SW480 (cell line): Measurements from ENCODE around the gene ACOT9.
"Not testable (repeated sequence)": the region's sequence is repeated elsewhere in the genome, so short reads cannot be mapped to it uniquely, and the experiment has no call there.

ENCODE experiments used
- DNase-seq: peaks from one replicate; pipeline ENCODE4 v3.0.0-alpha.2; 2016; ENCODE audit warnings: low spot score

Gene ACOT9

DNA sequence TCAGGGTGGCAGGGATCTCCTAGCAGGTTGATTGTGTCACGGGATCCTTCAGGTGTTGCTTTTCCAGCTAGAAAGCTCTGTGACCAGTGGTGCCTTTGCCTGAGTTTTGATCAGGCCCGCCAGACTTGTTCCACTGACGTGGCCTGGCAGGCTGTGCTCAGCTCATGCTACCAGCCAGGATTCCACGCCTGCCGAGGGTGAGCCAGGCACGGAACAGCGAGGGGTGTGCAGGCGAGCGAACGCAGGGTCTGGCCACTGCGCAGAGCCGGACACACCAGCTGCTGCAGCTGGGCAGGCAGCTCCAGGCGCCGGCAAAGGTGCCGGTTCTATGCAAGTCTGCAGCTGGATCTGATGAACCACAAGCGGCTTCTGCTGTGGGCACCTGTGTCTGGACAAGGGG lies 22.8 kb upstream of the ACOT9 start:
- no peak for DNase-seq

GRCh38 chrX:23765449-23765848 lies 22.4 kb upstream of the ACOT9 start:
- no peak for DNase-seq

GRCh38 chrX:23764188-23764984 lies 21.3 kb upstream of the ACOT9 start:
- DNase-seq: no peak

DNA sequence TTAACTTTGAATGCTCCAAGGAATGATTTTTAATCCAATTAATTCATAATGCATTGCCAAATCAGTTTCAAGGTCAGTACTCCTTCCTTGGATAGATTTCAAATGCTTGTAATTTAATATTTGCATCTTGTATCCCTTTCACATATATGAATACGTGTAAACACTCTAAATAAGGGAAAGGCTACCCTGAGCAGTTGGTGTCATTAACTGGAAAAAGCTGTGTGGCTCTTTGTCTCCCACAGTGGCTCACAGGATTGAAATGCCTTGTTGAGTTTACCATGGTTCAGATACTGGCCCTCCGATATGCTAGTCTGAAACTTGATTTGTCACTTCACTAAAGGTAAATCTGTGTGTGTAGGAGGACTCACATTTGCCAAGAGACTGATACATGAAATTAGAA lies 16.7 kb upstream of the ACOT9 start:
- DNase-seq: no peak

DNA sequence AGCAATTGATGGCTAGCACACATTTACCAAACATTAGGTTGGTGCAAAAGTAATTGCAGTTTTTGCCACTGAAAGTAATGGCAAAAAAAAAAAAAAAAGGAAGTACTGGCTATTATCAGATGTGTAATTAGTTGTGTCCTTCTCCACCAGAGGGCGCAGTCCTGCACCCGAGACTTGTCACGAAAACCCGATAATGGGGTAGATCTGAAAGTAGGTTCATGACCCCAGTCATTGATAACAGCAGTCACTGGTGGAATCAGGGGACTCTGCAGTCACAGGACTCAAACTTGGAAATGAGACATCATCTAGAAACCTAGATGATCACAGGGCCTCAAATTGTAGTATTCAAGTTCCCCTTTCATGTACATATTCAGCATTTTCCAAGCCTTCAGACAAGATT lies 13.1 kb upstream of the ACOT9 start:
- peak; percentile 42 for DNase-seq

DNA sequence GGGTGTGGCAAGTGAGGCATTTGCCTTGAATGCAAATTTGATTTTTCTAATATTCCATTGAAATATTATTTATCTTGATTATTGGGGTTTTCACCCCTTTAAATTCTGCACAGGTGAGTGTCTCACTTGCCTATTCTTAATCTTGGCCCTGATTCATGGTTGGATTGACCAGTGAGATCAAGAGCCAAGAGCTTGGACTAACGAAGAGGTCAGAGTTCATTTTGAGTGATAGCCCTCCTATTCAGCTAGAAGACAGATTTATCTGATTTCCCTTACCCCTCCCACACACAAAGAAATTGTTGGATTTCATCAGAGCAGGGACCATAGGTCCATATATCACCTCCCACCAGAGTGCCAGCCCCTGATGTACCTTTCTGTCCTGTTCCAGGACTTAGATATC lies 11.6 kb upstream of the ACOT9 start:
- DNase-seq: no peak

- DNase-seq: no peak
Observed at GRCh38 chrX:23752740-23753415, 9.8 kb upstream of the ACOT9 start.

DNA sequence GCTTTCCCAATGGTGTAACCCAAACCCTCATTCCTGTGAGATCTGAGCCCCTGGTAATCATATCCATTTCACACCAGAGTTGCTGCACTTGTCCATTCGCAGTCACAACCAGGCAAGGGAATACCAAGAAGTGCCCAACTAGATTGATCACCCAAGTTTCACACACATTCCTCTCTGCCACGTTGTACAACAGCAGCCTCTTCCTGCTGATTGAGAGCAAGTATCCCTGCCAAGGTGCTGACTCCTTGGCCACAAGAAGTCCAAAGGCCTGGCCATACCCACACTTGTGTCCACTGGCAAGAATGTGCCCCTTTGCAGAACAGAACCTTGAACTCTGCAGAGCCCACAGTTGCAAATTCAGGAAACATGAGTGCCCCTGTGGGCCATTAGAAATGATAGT lies 6.5 kb upstream of the ACOT9 start:
- no peak for DNase-seq

GRCh38 chrX:23749129-23749528 lies 6.1 kb upstream of the ACOT9 start:
- no peak for DNase-seq

GRCh38 chrX:23745786-23746185 lies 2.7 kb upstream of the ACOT9 start:
- DNase-seq: no peak

GRCh38 chrX:23743623-23743971 lies 521 bp upstream of the ACOT9 start:
- DNase-seq: not testable (repeated sequence)

GRCh38 chrX:23742174-23742696 lies 841 bp downstream of the ACOT9 start:
- DNase-seq: peak; percentile 89

- no peak for DNase-seq
Observed at GRCh38 chrX:23737413-23737812, 5.7 kb downstream of the ACOT9 start.

DNA sequence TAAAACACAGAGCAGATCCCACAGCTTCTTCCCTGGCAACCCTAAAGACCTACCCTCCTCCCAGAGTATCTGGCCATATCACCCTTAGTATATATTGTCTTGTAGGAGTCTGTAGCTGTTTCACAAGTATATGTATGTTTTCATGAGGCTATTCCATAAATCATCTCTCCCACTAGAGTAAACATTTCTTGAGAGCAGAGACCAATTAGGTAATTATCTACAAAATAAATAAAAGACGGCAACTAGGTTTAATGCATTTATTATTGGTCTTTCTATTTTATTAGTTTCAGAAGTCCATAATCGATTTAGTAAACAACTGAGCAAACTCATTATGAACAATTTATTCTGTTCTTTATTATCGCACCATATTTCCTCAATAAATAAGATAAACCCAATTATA lies 7.0 kb downstream of the ACOT9 start:
- DNase-seq: no peak

- no peak for DNase-seq
Observed at GRCh38 chrX:23732704-23733103, 10.4 kb downstream of the ACOT9 start.

DNA sequence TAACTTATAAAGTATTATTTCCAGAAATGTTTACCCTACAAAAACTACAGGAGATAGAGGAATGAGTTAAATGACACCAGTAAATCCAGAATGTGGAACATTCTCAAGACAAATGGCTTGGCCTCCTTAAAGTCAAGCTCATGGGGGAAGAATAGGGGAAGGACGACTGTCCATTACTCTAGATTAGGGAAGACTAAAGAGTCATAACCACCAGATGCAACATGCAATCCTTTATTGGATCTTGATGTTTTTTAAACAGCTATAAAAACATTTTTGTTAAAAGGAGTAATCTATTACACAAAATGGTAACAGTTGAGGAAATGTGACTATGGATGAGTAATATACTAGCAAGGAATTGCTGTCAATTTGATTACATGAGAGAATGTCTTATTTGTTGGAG lies 11.1 kb downstream of the ACOT9 start:
- DNase-seq: no peak

GRCh38 chrX:23729214-23729613 lies 13.9 kb downstream of the ACOT9 start:
- no peak for DNase-seq

GRCh38 chrX:23727206-23727605 lies 15.9 kb downstream of the ACOT9 start:
- no peak for DNase-seq

GRCh38 chrX:23726191-23726590 lies 16.9 kb downstream of the ACOT9 start:
- DNase-seq: no peak

GRCh38 chrX:23720117-23720677 lies 22.9 kb downstream of the ACOT9 start:
- DNase-seq: no peak

DNA sequence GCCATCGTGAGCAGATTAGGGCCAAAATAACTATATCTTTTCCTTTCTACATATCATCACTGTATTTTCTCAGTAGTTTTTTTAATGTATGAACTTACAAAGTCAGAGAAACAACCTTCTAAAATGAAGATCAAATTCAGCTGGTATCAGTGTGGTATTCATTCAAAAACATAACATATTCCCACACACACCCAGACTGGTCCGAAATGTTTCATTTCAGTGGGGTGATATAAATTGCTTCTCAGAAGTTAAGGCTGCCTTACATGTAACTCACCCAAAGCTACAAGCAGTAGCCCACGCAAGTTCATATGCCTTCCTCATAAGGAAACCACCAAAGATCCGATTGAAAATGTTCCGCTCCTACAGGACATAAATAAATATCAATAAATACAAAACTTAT lies 37.8 kb downstream of the ACOT9 start:
- DNase-seq: no peak

GRCh38 chrX:23704673-23705206 lies 38.3 kb downstream of the ACOT9 start:
- no peak for DNase-seq

- no peak for DNase-seq
Observed at GRCh38 chrX:23699636-23700194, 43.4 kb downstream of the ACOT9 start.
